ENCODE data around the gene KLHL29.

KLHL29 gene

DNA sequence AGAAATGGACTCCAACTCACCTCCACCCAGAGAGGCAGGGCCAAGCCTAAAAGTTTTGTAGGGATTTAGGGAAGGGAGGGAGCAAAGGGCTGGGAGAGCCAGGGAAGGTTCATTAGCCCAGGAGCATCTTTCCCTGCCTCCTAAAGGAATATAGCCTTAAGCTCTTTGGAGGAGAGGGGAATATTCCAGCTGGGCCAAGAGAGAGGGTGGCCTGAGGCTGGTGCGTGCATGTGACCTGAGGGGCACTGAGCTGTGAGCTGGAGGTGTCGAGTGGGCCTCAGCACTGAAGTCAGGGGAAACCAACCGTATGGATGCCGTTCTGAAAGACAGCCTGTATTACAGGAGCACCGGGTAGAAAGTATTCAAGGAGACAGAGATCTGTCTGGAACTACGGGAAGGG lies 112.6 kb downstream of the KLHL29 start:
- DNase-seq, result no peak

DNA sequence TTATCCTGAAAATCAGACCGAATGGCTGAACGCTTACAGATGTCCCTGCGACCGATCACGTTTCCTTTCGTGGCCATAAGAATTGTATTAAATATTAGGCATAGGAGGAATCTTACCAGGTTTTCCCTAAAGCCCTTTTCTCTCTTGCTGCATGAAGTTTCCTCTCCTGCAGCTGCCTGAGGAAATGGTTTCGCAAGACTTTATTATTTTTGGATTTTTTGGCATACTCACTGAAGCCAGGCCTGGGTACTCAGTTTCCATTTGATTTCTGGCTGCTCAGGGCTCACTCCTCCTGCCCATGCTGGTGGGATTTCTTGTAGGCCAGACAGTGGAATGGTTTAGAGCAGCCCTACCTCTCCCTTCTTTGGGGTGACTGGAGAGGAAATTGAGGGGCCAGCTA lies 114.0 kb downstream of the KLHL29 start:
- DNase-seq, result no peak

DNA sequence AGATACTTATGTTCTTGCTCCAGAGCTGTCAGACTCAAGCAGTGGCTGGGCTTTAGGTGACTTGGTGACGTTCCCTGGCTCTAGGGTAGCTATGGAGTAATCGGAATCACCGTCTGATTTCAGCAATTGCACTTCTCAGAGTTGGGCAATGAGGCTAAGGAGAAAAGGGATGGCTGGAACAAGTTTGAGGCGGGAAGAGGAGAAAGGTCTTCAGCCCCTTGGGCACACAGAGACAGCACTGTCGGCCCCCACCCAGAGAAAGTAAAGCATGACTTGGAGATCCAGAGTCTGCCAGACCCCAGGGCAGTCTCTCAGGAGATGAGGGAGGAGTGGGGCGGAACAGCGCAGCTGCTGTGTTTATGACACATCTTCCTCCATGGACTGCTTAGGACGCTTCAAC lies 114.5 kb downstream of the KLHL29 start:
- no peak for DNase-seq

DNA sequence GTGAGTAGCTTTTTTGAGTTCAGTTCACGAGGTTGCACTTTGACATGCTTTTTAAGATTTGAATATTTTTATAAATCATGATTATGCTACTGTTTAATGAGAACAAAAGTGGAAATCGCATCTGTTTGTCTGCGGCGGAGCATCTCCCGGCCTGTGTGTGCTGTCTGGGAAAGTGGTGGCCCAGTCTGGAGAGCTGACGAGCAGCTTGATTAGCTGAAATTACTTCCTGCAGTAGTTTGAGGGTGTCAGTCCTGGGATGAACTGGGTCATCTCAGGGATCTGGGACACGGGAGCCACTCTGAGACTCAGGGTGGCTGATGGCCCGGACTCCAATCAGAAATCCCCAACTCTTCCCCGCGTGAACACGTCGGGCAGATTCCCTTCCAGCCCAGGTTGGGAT lies 115.9 kb downstream of the KLHL29 start:
- DNase-seq, result no peak

DNA sequence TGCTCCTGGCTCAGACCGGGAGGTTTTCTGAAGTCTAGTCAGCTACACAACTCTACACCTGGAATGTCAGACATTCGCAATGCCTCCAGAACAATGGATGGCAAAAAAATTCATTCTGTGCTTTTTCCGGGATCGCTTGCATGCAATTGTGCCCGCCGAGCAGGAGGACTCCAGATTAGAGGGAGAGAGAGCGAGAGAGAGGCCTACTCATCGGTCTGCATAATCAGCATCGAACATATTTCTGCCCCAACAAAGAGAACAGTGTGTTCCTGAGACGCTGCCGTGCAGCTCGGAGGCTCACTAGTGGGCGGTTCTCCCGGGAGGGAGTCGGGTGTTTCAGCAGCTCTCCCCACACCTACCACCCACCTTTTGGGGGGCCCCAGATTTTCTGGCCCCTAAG lies 117.1 kb downstream of the KLHL29 start:
- DNase-seq, result no peak

DNA sequence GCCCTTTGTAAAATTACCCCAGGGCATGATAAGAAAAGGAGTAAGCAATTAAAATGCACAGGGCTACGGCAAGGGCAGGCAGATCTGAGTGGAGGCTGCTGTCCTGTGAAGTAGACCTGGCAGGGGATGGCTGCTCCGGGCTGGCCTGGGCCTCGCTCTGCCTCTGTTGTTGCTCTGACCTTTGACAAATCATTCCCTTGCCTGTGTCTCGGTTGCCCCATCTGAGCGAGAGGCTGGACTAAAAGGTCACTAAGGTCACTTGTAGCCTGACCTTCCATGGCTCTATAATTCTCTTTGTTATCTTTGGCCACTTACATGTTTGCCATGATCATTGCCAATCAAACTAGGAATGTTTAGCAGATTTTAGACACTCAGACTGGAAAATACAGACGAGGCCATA lies 118.1 kb downstream of the KLHL29 start:
- no peak for DNase-seq

DNA sequence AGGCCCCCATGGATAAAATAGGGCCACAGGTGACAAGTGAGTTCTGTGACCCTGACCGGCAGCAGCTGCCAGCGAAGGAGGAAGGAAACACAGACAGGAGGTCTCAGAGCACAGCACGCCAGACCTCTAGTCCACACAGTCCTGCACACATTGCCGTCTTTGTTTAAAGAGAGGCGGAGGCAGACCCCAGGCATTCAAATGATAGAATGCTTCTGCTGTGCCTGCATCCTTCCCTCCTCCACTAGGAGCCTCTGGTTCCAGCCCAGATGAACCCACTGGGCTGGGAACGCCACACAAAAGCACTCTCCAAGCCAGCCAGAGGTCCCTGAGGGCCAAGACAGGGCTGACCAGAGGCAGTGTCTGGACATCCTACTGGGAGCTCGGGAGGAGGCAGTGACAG lies 118.7 kb downstream of the KLHL29 start:
- DNase-seq, result no peak

DNA sequence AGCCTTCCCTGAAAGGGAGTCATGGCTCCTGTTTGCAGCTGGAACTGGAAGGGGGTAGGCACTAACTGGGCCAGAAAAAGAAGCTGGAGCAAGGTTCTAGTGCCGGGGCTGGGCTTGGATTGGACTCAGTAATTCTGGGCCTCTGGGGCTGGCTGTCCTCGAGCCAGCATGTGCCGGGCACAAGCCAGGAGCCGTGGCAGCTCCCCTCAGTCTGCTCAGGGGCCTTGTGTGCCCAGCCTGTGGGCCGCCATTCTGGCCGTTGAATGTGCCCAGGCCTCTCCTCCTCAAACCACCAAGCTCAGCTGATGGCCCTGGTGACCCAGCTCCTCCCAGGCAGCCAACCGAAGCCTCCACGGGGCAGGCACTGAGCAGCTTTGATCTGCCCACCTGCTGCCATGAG lies 119.6 kb downstream of the KLHL29 start:
- no peak for DNase-seq

DNA sequence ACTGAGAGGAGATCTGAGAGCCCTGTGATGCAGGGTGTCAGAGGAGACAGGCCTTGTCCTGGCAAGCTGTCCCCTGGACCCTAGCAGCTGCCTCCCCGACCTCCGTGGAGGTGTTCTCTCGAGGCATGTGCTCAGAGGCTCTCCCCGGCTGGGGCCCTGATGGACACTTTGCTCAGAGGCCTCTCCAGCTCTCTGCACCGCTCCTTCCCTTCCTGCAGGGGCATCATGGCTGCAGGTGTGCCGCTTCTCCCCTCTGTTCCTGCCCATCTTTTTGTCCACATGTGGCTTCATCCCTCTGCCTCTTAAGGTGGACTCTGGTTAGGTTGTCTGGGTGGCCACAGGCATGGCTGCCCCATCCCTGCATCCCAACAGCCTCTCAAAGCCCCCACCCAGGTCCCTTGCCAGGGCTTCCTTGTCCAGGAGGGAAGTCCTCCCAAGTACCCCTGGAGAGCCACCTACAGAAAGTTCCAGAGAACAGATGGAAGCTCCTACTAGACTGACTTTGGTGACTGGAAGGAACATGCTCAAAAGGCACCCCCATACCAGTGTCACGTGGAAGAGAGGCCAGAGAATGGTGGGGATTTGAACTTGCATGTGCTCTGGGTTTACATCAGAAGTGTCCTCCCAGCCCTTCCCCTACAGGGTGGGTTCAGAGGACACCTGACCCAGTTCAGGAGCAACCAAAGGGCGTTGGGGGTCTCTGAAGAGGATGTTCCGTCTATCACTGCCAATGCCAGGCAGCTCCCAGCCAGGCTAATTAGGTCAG lies 120.4 kb downstream of the KLHL29 start:
- DNase-seq, result no peak

DNA sequence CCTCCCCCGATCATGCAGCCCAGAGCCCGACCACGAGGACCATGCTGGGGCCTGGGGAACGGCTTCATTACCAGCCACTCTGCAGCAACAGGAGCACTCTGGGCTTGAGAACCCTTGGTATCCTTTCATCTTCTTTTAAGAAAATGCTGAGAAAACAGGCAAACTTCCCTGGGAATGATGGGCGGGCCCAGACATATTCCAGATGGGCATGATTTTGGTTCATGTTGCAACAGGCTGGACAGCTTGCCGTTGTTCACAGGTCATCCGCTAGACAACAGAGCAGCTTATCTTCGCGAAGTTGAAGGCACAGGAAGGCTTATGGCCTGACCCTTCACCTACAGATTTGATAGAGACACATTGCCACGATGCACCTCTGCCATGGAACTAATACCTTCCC lies 121.0 kb downstream of the KLHL29 start:
- DNase-seq, result peak; percentile 21

DNA sequence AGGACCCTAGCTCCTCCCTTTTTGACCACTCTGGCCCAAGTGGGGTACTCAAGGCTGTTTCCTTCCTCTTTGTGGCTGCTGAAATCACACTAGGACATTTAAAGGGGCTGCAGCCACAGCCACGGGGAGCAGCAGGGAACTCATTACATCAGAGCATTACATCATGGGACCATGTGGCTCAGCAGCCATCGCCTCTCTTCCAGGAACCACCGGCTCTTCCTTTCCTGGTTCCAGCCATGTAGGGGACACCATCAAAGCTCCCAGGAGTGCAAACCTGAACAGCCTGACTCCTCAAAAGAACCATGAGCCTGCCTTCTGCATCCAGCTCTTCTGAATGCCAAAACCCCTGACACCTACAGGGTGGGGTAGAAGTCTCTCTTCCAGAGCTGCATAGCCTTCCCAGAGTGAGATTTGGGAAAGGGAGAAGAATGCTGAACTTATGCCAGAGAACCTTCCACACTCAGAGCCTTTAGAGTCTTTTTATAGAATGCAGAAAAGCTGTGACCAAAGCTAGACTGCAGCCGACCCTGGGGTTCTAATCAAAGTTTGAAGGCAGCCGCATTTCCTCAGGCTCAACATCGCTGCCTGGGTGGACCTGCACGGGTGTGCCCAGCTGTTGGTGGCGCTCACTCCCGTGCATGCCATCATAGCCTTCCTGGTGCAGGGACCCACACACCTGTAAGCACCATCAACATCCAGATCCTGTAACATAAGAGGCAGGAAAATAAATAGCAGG lies 121.7 kb downstream of the KLHL29 start:
- no peak for DNase-seq

DNA sequence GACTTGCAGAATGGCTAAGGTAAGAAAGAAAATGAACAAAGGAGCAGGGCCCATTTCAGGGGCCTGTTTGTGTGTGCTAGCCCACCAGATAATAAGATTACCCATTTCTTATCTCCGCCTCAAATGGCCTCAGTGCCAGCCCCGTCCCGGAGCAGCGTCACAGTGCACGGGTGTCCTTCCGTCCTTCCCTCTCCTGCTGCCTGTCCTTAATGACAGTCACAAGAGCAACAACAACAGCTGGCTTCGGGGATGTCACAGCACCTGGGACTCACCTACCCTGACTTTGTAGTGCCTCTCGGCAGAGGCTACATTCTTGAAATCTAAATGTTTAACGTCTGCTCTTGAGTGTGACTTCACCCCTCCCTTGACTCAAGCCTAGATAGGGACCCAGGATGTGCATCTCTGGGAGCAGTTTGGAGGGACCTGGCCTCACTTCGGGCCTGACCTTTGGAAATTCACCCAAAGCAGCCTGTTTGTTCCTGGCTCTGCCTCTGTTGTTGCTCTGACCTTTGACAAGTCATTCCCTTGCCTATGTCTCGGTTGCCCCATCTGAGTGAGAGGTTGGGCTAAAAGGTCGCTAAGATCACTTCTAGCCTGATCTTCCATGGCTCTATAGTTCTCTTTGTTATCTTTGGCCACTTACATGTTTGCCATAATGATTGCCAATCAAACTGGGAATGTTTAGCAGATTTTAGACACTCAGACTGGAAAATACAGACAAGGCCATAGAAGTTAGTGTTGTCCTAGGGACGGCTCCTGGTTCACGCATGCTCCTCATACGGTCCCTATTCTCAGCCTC lies 122.5 kb downstream of the KLHL29 start:
- DNase-seq, result no peak

DNA sequence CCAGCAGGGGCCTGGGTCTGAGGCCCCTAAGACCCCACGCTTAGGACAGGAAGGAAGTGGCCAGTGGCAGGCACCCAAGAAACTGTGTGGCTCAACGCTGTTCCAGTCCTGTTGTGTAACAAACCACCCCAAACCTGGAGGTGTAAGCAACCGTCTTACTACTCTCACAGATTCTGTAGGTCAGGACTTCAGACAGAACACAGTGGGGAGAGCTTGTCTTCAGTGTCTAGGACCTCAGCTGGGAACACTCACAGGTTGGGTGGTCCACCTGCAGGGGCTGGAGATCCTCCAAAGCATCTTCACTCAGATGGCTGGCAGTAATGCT lies 123.0 kb downstream of the KLHL29 start:
- DNase-seq, result no peak

DNA sequence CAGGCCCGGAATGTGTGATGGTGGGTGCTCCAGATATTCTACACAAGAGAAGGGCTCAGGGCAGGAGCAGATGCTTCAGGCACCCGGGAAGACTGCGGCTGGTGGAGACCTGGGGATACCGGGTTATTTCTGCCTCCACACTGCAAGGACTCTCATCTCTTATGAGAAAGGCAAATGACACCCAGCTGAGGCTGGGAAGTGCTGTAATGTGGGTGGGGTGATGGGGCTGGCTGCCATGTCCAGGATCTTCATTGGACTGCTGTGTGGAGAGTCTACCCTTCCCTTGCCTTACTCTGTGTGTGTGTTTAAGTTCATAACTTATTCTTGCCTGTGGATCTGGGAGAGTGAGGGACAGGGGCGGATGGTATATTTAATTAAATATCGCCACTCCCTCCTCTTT lies 124.1 kb downstream of the KLHL29 start:
- DNase-seq, result no peak

DNA sequence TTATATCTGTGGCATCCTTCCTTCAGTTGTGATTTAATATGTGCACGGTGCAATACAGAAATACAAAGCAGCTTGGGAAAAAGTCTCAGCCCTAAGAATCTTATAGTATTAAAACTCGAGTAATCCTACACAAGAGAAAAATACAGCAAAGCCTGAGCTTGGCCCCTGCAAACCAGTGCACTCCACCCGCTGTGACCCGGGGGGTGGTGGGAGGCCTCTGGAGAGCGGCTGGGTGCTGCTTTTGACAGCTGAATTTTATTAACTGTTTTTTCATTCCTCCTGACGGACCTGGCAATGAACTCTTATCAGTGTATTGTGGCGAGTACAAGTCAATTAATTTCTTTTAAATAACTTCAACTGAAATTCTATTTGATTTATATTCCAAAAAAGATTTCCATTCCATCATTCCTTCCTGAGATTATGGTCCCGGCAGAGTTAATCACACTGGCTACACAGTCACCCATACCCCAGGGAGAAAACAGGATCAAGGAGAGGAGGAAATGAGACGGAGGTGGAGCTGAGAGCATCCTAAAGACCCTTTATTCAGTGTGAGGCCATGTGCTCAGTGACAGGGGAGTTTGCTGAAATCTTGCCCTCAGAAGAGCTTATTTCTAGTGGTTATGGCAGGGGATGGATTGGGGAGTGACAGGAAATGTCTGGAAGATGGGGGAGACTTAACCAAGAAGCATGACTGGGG lies 124.8 kb downstream of the KLHL29 start:
- DNase-seq, result no peak

DNA sequence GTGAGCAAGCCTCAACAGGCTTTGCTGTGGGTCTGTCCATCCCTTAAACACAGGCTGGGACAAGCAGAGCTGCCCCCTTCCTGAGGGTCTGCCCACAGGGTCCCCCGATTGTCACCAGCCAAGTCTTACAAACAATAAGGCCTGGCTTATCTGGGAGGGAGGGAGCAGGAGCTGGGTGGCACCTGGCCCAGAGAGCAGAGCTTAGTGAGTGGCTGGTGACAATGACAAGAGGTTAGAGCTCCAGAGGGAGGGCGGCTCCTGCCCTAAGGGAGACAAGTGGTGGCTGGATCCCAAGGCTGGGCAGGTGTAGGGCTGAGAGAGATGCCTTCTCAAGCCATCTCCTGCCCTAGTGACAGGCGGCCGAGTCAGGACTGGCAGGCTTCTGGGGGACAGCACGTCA lies 125.5 kb downstream of the KLHL29 start:
- no peak for DNase-seq

DNA sequence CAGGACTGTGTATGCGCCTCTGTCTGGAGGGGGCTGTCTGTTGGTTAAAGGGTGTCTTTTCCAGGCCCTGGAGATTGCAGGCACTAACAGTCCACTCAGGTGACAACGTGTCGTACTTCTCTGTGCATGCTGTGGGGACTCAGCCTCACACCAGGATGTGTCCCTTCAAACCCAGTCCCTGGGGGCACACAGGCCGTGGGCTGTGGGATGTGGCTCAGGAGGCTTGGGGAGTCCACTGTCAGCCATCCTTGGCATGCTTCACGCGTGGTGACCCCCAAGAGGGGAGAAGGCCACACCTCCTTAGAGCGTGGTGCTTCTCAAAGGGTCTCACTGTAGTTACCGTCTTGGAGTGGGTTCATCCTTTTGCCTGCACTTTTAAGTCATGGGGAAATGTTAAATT lies 127.8 kb downstream of the KLHL29 start:
- no peak for DNase-seq

DNA sequence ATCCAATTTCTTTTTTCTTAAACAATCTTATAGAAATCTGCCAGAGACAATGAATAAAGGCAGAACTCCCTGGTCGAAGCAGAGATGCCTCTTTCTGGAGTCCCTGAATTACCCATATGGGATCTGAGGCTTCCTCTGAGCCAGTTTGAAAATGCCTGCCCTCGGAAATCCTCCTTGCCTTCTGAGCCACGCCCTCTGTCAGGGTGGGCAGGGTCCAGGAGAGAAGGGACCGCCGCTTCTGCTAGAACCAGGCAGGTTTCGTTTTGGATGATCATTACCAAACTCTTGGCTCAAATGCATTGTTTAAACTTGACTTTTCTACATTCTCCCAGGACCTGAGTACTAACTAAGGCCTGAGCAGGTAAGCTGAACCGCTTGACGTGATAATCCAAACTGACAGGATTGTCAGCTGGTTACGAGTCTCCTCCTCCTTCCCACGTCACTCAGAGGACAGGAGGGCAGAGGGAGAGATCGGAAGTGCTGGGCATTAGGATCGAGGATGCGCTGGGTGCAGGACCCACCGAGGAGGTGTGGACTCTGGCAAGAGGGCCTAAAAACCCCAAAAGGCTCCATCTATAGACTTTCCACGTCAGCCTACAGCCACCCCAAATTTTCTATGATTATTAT lies 128.4 kb downstream of the KLHL29 start:
- no peak for DNase-seq

DNA sequence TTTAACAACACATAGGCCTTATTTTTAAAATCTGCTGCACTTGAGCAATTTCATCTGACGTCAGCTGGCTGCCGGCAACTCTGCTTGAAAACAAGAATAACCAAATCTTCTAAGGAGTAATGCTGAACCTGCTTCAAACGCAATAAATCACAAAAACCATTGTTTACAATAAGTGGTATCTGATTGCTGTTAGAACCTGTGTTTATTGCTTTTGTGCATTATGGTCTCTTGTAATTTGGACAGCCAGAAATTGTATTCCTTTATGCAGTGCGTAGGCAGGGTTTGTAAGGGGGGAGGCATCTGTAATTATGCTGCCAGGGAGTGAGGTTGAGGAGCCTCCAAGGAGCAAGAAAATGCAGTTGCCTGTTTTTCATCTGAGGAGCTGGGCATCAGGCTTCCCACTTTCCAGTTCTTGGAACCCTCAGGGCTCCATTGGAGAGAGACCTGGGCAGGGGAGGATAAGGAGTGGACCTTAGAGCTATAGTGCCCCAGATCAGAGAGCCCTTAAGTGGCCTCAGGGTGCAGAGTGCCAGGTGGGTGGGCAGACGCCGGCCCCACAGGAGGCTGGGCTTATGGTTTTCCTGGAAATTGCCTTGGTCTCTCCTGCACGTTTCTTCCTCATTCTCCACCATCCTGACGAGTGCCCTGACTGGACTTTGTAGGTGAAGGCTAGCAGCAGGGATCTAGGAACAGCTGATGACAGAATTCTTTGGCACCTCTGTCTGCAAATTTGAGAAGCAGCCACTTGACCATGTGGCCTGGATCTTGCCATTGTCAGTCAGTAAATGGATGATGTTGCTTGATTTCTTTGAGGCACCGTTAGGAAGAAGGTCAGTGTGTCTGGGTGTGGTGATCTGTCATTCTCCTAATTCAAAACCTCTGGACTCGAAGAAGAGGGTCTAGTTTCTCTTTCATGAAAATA lies 129.2 kb downstream of the KLHL29 start:
- no peak for DNase-seq

DNA sequence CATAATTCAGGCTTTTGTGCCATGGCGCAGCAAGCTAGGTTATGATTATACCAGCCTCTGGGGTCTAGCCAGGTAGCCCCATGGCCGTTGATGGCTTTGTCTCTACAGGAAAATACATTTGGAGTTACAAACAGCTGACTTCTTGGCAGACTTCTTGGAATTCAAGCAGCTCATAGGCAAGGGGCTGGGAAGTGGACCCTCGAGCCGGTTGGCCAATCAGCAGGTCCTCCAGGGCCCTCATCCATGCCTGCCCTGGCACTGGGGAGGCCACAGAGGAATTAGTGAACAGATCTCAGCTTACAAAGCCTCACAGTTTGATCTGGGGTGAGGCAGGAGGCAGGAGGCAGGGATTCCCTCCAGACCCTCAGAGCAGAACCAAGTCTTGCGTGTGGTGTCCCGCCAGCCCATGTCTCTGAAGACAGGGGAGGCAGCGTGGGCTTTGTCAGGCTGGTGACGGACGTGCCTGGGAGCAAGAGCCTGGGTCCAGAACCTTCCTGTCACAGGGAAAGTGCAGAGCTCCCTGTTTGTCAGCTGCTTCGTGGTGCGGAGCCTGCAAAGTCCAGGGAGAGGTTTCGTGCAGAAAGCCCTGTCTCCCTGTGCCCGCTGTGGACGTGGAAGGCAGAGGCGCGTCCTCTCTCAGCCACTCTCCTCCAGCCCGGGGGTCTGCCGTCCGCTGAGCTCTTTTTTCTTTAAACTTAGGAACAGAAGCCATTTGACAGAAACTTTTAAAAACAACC lies 131.7 kb downstream of the KLHL29 start:
- DNase-seq, result no peak

Measured in NCI-H2171 (cell line).